Dermis microvascular lymphatic vessel endothelial cell (primary cell): ENCODE results near the gene ODAD3. TPM values are rescaled to one million over a fixed set of nuclear protein-coding genes. Genes with fewer than 3 reads are reported as not detected.
"Not testable (repeated sequence)": the region's sequence is repeated elsewhere in the genome, so short reads cannot be mapped to it uniquely, and the experiment has no call there.

ENCODE experiments used
- DNase-seq, 2 donors: peaks; one replicate each; pipeline versions ENCODE4 v3.0.0 to v3.0.0-alpha.2; 2010; ENCODE audit warnings: low read depth in 2 of 2
- total RNA-seq: library from RNA; depleted of rRNA; stranded (reverse); fragments of >200 nt; gene quantifications from 2 replicates; pipeline ENCODE4 v1.2.1, GENCODE V29; 2014

Gene ODAD3
- total RNA-seq, 1 donor from 2014 or later, result under 0.01 TPM

GRCh38 chr19:11437955-11438354, 3.0 kb upstream of the ODAD3 start:
- DNase-seq, result no peak

GRCh38 chr19:11435833-11436313, 952 bp upstream of the ODAD3 start:
- DNase-seq, result peak in 1 of 2 donors; percentile 39

- DNase-seq, result no peak
Observed at GRCh38 chr19:11434703-11435056, 241 bp downstream of the ODAD3 start.

- DNase-seq, result not testable (repeated sequence)
Observed at GRCh38 chr19:11433526-11433925, 1.4 kb downstream of the ODAD3 start.

- DNase-seq, result no peak
Observed at GRCh38 chr19:11426656-11427055, 8.3 kb downstream of the ODAD3 start.

- DNase-seq, result no peak
Observed at GRCh38 chr19:11425719-11426457, 9.0 kb downstream of the ODAD3 start.

GRCh38 chr19:11423791-11424181, 11.1 kb downstream of the ODAD3 start:
- DNase-seq, result no peak

GRCh38 chr19:11423164-11423790, 11.6 kb downstream of the ODAD3 start:
- no peak for DNase-seq

GRCh38 chr19:11422163-11423065, 12.5 kb downstream of the ODAD3 start:
- no peak for DNase-seq

GRCh38 chr19:11421371-11422098, 13.4 kb downstream of the ODAD3 start:
- DNase-seq, result no peak

GRCh38 chr19:11420429-11421370, 14.2 kb downstream of the ODAD3 start:
- DNase-seq, result peak in 1 of 2 donors; percentile 19

- no peak for DNase-seq
Observed at GRCh38 chr19:11418549-11419506, 16.1 kb downstream of the ODAD3 start, which contains the start of gene RGL3. RGL3 (minus strand) TSS chr19:11419314; CDS start chr19:11419278, 36 bp downstream.

GRCh38 chr19:11418094-11418548, 16.8 kb downstream of the ODAD3 start:
- no peak for DNase-seq

- no peak for DNase-seq
Observed at GRCh38 chr19:11416346-11417052, 18.4 kb downstream of the ODAD3 start.

GRCh38 chr19:11414544-11414943, 20.4 kb downstream of the ODAD3 start:
- DNase-seq, result no peak

- DNase-seq, result no peak
Observed at GRCh38 chr19:11410682-11411081, 24.2 kb downstream of the ODAD3 start.

GRCh38 chr19:11408591-11408990, 26.3 kb downstream of the ODAD3 start:
- DNase-seq, result no peak

- not testable (repeated sequence) for DNase-seq
Observed at GRCh38 chr19:11406703-11407236, 28.2 kb downstream of the ODAD3 start.
